GM19351 (cell line): ENCODE data around the gene PSENEN.
"Not testable (repeated sequence)": the region's sequence is repeated elsewhere in the genome, so short reads cannot be mapped to it uniquely, and the experiment has no call there.

Experiments used
- ATAC-seq: cut with Tn5 transposase; IDR thresholded peaks from one replicate; pipeline ENCODE4 v1.9.1; 2021; ENCODE audit warnings: mild to moderate bottlenecking, moderate library complexity; ENCODE audit not compliant: unreplicated experiment

Gene PSENEN

DNA sequence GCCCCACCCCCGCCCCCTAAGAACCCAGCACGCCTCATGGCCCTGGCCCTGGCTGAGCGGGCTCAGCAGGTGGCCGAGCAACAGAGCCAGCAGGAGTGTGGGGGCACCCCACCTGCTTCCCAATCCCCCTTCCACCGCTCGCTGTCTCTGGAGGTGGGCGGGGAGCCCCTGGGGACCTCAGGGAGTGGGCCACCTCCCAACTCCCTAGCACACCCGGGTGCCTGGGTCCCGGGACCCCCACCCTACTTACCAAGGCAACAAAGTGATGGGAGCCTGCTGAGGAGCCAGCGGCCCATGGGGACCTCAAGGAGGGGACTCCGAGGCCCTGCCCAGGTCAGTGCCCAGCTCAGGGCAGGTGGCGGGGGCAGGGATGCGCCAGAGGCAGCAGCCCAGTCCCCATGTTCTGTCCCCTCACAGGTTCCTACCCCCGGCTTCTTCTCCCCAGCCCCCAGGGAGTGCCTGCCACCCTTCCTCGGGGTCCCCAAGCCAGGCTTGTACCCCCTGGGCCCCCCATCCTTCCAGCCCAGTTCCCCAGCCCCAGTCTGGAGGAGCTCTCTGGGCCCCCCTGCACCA lies 41.9 kb downstream of the PSENEN start:
- no peak for ATAC-seq

DNA sequence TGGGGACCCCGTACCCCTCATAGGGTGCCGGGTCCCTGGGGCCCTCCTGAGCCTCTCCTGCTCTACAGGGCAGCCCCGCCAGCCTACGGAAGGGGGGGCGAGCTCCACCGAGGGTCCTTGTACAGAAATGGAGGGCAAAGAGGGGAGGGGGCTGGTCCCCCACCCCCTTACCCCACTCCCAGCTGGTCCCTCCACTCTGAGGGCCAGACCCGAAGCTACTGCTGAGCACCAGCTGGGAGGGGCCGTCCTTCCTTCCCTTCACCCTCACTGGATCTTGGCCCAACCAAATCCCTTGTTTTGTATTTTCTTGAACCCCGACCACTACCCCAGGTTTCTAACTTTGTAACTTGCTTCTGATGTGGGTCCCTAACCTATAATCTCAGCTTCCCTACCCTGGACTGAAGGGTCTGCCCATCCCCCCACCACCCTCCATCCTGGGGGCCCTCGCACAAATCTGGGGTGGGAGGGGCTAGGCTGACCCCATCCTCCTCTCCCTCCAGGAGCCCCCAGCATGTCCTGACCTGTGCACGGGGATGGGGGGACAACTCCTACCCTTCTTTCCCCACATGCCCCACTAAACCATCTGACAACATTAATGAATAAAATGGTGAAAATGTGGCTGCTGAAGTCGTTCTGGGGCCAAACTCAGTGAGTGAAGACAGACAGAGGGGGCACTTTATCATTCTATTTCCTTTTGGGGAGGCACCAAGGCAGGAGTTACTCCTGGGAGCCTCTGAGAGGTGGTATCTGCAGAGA lies 42.9 kb downstream of the PSENEN start:
- no peak for ATAC-seq

DNA sequence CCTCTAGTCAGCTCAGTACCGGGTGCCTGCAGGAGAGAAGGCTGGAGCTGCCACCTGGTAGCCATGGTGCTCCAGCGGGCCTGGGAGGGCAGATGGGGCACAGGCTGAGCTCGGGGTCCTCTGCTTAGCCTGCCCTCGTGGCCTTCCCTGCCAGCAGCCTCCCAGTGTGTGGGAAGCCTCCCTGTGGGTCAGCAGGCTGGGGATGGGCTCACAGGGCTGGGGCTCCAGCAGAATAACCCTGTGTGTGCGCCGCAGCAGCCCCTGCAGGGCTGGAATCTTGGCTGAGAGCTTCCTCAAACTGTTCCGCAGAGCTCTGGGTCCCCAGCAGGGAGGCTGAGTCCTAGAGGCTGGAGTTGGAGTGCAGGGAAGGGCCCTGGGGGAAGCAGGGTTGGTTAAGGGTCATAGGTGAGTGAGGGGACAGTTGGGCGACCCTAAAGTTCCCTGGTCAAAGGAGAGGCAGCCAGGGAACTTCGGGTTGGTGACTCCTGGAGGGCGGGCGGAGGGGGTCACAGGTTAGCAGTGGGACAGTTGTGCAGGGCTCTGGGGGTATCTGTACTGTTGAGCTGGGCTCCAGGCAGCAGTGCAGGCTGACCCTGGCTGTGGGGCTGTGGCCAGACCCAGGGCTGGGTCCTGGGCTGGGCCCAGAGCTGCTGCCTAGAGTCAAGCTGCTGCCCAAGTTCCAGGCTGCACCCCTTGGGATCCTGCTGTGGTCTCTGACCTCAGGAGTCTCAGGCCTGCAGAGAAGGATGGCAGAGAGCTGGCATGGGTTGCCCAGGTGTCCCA lies 43.9 kb downstream of the PSENEN start:
- ATAC-seq, result no peak

DNA sequence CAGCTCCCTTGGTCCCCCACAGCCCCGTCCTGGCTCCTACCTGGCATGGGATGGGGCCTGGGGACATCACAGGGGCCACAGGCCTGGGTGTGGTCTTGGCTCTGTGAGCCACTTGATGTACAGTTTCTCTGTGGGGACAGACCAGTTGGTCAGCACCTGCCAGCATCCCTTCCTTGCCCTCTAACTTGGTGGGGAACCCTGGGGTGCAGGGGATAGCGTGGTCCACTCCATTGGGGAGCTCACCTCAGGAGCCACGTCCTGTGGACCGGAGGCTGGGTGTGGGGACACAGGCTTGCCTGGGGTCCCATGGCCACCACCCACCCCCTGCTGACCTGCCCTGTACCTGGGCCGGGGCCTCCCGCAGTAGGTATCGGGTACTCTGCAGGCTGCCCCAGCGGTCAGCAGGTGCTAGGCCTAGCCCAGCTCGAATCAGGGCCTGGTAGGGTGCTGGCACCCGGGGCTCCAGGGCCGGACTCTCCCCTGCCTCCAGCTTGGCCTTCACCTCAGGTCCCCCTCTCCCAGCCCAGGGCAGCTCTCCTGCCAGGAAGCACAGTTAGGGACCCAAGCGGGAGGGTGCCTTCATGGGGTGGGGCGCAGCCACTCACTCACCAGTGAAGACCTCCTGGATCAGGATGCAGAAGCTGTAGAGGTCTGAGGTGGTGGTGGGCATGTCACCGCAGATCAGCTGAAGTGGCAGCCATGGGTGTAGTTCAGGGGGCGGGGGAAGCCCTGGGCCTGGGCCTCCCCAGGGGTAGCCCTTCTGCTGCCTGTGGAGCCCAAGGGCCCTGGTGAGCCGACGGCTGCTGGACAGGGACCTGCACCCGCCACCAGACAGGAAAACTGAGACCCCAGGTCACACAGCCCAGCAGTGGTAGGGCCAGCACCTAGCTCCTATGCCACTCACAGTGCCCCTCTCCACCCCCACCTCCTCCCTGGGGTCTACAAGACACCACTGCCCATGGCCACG lies 44.8 kb downstream of the PSENEN start:
- no peak for ATAC-seq

DNA sequence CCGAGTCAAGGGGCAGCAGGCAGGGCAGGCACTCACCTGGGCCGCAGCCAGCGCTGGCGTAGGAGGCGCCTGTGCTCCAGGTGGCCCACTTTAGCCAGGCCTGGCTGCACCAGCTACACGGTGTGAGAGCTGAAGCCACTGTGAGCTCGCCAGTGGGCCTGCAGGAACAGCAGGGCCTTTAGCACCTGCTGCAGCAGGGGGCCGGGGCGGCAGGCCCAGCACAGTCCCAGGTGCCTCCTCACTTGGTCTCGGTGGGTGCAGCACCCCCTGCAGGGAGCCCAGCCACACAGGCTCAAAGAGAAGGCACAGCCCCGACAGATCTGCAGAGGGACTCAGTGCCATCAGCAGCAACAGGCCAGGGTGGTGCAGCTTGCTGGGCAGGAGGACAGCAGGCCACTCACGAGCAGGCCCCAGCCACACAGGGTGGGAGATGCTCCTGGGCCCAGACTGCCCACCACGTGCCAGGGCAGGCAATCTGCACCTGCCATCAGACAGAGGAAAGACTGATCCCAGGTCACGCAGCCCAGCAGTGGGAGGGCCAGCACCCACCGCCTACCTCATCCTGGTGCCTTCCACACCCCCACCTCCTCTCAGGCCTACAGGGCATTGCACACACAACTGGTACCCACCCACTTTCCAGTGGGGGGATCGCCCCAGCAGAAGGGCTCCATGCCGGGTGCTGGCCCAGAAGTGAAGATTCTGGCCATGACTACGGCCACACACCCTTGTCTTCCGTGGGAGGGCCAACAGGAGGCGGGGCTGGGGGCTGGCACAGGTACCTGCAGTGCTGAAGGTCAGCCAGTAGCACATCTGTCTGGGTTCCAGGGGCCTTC lies 45.7 kb downstream of the PSENEN start:
- no peak for ATAC-seq

DNA sequence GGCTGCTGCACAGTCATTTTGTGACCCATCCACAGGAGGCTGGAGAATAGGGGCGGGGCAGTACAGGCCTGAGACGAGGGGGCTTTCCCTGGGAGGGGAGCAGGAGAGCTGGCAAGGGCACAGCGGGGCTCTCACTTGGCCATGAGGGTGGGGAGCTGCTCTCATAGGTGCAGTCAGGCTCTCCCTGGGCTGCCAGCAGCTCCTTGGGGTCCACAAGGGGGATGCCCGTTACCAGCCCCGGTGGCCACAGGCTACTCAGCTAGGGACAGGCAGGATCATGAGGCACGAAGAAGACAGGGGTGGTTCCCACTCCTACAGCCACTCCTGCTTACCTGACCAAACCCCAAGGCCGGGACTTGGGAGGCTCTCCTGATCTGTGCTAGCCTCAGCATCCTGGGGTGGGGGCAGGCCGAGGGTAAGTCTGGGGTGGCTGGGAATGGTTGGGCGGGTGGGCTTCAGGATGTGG lies 46.4 kb downstream of the PSENEN start:
- no peak for ATAC-seq

DNA sequence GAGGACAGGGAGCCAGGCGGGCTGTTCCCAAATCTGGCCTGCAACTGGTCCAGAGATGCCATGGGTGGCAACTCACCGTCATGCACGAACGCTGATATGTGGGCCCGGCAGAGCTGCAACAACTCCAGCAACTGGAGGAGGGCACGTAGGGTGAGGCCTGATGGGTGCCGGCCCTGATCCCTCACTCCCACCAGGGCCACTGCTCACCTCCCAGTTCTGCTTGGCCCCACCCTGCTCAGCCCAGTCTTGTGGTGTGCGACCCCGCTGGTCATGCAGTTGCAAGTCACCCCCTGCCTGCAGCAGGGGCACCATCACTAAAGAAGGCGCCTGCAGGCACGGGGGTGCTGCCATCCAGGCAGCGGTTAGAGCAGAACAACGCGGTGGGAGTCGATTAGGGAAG lies 46.9 kb downstream of the PSENEN start:
- no peak for ATAC-seq

DNA sequence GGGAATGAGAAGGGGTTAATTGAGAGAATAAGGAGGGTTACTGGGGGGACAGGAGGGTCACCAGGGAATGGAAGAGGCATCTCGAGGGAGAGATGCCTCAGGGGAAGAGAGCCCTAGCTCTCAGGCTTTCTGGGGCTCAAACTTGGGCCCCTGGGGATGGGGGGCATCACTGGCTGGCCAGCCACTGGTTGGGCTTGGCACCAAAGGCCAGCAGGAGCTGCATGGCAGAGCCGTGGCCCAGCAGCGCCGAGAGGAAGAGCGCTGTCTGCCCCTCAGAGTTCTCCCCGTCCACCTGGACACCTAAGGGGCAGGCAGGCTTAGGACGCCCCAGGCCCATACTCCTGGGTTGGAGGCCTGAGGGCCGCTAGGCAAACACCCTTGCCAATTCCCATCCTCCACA lies 47.4 kb downstream of the PSENEN start:
- ATAC-seq, result no peak

DNA sequence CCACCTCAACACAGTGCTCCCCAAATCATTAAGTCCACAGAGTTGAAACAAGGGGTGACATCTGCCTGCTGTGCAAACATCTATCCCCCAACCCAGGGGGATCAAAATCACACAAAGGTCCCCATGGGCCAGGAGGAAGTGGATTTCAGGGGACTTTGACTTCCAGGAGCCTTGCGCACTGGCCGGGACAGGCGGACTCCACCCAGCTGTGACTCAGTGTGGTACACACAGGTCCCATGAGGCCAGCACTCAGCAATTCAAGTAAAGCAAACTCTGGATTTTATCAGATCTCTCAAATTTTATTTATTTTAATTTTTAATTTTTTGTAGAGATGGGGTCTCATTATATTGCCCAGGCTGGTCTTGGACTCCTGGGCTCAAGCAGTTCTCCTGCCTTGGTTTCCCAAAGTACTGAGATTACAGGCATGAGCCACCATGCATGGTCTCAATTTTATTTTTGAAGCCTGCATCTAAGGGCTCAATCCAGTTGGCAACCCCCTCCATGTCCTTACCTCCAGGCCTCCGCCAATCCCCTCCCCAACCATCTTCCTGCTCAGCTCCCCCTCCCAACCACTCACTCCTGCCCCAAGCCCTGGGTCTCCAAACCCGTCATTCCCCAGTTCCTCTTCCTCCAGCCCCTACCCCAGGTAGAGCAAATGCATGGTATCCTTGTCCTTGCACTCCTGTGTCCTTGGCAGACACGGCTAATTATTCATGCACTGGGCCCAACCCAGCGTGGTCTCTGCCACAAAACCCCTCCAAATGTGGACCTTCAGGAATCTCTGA lies 48.1 kb downstream of the PSENEN start:
- ATAC-seq, result no peak

DNA sequence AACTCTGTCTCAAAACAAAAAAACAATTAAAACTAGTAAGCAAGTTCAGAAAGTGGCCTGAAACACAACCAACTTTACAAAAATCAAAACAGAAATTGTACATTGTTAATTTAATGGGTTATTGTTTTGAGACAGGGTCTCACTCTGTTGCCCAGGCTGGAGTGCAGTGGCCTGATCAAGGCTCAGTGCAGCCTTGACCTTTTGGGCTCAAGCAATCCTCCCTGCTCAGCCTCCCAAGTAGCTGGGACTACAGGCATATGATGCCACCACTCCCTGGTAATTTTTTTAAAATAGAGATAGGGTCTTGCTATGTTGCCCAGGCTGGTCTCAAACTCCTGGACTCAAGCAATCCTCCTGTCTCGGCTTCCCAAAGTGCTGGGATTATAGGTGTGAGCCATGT lies 50.1 kb downstream of the PSENEN start:
- ATAC-seq, result not testable (repeated sequence)
